ENCODE data around the gene TNFRSF4.
"Not testable (repeated sequence)": the region's sequence is repeated elsewhere in the genome, so short reads cannot be mapped to it uniquely, and the experiment has no call there.

TNFRSF4 gene

GRCh38 chr1:1213345-1214265 lies at the start of gene TNFRSF4:
TNFRSF4 (minus strand) TSS chr1:1214153; CDS start chr1:1214127, 26 bp downstream.
- DNase-seq: no peak

- no peak for DNase-seq
These were observed 48.8 kb upstream of the TNFRSF4 start for GRCh38 chr1:1262758-1263157.

- no peak for DNase-seq
These were observed 48.1 kb upstream of the TNFRSF4 start for GRCh38 chr1:1262071-1262470.

- no peak for DNase-seq
These were observed 47.0 kb upstream of the TNFRSF4 start for GRCh38 chr1:1260843-1261560.

GRCh38 chr1:1259951-1260600 lies 46.1 kb upstream of the TNFRSF4 start:
- no peak for DNase-seq

- no peak for DNase-seq
These were observed 45.6 kb upstream of the TNFRSF4 start for GRCh38 chr1:1259540-1259939.

GRCh38 chr1:1259119-1259488 lies 45.2 kb upstream of the TNFRSF4 start:
- no peak for DNase-seq

- no peak for DNase-seq
These were observed 43.3 kb upstream of the TNFRSF4 start for GRCh38 chr1:1256956-1257871.

- no peak for DNase-seq
These were observed 41.7 kb upstream of the TNFRSF4 start for GRCh38 chr1:1255611-1256010.

GRCh38 chr1:1255078-1255477 lies 41.1 kb upstream of the TNFRSF4 start:
- DNase-seq: no peak

- DNase-seq: no peak
These were observed 40.7 kb upstream of the TNFRSF4 start for GRCh38 chr1:1254667-1254998.

GRCh38 chr1:1253972-1254666 lies 40.2 kb upstream of the TNFRSF4 start:
- no peak for DNase-seq

GRCh38 chr1:1253314-1253713 lies 39.4 kb upstream of the TNFRSF4 start:
- no peak for DNase-seq

GRCh38 chr1:1250786-1251284 lies 36.9 kb upstream of the TNFRSF4 start:
- peak in 1 of 2 experiments; percentile 76 for DNase-seq

GRCh38 chr1:1248009-1248913 lies 34.3 kb upstream of the TNFRSF4 start:
- DNase-seq: not testable (repeated sequence)

GRCh38 chr1:1247341-1247913 lies 33.5 kb upstream of the TNFRSF4 start:
- no peak for DNase-seq

- DNase-seq: peak in 1 of 2 experiments; percentile 57
These were observed 32.8 kb upstream of the TNFRSF4 start, which contains the start of gene C1QTNF12 for GRCh38 chr1:1246577-1247340. C1QTNF12 (minus strand) TSS chr1:1246722; CDS start chr1:1246690, 32 bp downstream.

- DNase-seq: no peak
These were observed 32.0 kb upstream of the TNFRSF4 start for GRCh38 chr1:1245817-1246576.
